ENCODE data around the gene NTNG1.

NTNG1 gene

DNA sequence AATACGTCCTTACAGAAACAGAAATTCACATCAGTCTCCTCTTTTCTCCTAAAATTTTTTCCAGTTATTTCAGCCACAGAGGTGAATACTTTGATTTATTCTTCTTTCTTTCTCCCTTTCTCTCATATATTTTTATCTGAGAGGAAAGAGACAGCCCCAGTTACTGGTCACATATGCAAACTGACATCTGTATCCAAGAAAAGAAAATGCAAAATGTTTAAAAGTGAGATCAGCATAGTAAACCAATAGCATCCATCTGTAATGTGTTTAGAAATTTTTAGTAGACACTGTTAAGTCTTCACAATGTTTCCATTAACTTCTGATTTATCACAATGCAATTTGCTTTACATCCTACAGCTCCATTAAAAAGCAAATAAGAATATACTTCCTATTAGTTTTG, 53.5 kb downstream of the NTNG1 start:
- Histone ChIP-seq H3K4me3 (replicated peaks; ENCODE audit: insufficient read depth, low read length) (no peak overlapping the region), H3K27me3 (ENCODE audit: insufficient read depth, poor library complexity, severe bottlenecking) (no peaks in the 10 kb centered on the region), H3K27ac (replicated peaks) (no peak overlapping the region)
- DNase-seq (ENCODE audit: low read depth in 1 of 2, low spot score in 1 of 2) = no peak
- TF ChIP-seq POLR2AphosphoS5 (IDR thresholded peaks at IDR 0.05; ENCODE audit: low read depth) = no peak
- no peak for TF ChIP-seq SPI1 (IDR thresholded peaks at IDR 0.05; ENCODE audit: borderline replicate concordance, low read depth)
- TF ChIP-seq, protein P1, sequence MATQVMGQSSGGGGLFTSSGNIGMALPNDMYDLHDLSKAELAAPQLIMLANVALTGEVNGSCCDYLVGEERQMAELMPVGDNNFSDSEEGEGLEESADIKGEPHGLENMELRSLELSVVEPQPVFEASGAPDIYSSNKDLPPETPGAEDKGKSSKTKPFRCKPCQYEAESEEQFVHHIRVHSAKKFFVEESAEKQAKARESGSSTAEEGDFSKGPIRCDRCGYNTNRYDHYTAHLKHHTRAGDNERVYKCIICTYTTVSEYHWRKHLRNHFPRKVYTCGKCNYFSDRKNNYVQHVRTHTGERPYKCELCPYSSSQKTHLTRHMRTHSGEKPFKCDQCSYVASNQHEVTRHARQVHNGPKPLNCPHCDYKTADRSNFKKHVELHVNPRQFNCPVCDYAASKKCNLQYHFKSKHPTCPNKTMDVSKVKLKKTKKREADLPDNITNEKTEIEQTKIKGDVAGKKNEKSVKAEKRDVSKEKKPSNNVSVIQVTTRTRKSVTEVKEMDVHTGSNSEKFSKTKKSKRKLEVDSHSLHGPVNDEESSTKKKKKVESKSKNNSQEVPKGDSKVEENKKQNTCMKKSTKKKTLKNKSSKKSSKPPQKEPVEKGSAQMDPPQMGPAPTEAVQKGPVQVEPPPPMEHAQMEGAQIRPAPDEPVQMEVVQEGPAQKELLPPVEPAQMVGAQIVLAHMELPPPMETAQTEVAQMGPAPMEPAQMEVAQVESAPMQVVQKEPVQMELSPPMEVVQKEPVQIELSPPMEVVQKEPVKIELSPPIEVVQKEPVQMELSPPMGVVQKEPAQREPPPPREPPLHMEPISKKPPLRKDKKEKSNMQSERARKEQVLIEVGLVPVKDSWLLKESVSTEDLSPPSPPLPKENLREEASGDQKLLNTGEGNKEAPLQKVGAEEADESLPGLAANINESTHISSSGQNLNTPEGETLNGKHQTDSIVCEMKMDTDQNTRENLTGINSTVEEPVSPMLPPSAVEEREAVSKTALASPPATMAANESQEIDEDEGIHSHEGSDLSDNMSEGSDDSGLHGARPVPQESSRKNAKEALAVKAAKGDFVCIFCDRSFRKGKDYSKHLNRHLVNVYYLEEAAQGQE (IDR thresholded peaks at IDR 0.05; ENCODE audit: insufficient replicate concordance, low read depth) = no peak
- TF ChIP-seq, protein P2, sequence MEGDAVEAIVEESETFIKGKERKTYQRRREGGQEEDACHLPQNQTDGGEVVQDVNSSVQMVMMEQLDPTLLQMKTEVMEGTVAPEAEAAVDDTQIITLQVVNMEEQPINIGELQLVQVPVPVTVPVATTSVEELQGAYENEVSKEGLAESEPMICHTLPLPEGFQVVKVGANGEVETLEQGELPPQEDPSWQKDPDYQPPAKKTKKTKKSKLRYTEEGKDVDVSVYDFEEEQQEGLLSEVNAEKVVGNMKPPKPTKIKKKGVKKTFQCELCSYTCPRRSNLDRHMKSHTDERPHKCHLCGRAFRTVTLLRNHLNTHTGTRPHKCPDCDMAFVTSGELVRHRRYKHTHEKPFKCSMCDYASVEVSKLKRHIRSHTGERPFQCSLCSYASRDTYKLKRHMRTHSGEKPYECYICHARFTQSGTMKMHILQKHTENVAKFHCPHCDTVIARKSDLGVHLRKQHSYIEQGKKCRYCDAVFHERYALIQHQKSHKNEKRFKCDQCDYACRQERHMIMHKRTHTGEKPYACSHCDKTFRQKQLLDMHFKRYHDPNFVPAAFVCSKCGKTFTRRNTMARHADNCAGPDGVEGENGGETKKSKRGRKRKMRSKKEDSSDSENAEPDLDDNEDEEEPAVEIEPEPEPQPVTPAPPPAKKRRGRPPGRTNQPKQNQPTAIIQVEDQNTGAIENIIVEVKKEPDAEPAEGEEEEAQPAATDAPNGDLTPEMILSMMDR (IDR thresholded peaks at IDR 0.05; ENCODE audit: insufficient read depth, low read length) = no peak
- TF ChIP-seq GABPA (IDR thresholded peaks at IDR 0.05; ENCODE audit: low read depth) = no peak

DNA sequence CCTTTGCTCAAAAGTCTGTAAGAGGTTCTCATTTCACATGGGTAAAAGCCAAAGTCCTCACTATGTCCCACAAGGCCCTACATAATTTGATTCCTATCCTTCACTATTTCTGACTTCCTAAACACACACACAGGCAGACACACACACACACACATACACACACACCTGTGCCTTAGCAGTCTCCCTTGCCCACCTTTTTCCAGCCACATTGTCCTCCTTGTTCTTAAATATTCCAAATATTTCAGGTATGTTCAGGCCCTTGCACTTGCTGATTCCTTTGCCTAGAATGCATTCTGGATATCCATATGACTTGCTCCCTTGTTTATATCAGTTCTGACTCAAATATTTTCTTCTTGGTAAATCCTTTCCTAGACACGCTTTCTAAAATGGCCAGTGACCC, 54.6 kb downstream of the NTNG1 start:
- H3K27ac ChIP-seq (replicated peaks) = no peak overlapping the region
- DNase-seq (ENCODE audit: low read depth in 1 of 2, low spot score in 1 of 2) = no peak
- H3K27me3 ChIP-seq (ENCODE audit: insufficient read depth, poor library complexity, severe bottlenecking) = no peaks in the 10 kb centered on the region
- no peak for TF ChIP-seq GABPA (IDR thresholded peaks at IDR 0.05; ENCODE audit: low read depth)
- H3K4me3 ChIP-seq (replicated peaks; ENCODE audit: insufficient read depth, low read length) = no peak overlapping the region

DNA sequence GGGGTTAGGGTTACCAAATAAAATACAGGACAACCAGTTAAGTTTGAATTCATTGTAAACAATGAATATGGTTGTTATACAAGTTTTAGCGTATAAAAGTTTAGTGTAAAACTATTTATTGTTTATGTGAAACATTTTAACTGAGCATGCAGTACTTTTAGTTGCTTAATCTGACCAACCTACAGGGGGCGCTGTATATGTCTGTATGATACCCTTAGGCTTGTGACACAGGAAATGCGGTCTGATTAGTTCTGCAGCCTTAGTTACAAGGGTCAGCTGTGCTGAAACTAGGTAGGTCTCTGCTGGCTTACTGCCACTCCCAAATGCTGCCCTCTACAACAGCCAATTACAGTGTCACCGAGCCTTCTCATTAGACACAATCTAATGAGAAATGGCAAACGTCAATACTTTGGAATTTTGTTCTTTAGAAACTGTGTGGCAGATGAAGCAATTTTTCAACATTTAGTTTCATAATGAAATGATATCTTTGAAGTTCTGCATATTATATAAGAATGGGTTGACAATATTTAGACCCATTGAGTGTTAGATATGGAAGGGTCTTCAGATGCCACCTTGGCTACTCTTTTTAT, 56.2 kb downstream of the NTNG1 start:
- H3K27ac ChIP-seq (replicated peaks) = no peak overlapping the region
- no peaks in the 10 kb centered on the region for H3K27me3 ChIP-seq (ENCODE audit: insufficient read depth, poor library complexity, severe bottlenecking)
- no peak overlapping the region for H3K4me3 ChIP-seq (replicated peaks; ENCODE audit: insufficient read depth, low read length)
- DNase-seq (ENCODE audit: low read depth in 1 of 2, low spot score in 1 of 2) = peak; percentile 28 to 48
- TF ChIP-seq SPI1 (IDR thresholded peaks at IDR 0.05; ENCODE audit: borderline replicate concordance, low read depth) = no peak
- TF ChIP-seq, protein P2 (IDR thresholded peaks at IDR 0.05; ENCODE audit: insufficient read depth, low read length) = peak; percentile 27

DNA sequence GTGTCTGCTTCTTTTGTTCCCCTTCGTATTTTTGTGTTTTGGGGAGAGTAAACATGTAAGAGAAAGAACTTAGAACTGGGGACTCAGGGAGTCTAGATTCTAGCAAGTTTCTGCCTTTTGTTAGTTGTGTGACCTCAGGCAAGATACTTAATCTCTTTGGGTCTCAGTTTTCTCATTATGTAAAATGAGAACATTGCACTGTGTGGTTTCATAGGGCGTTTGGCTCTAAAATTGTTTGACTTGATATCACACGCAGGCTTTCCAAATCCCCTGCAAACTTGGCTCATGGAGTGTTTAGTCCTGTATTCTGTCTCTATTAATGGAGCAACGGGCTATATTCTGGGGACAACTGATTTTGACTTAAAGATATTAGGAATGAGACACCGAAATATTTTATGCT, 57.7 kb downstream of the NTNG1 start:
- no peak for DNase-seq (ENCODE audit: low read depth in 1 of 2, low spot score in 1 of 2)
- Histone ChIP-seq H3K27me3 (ENCODE audit: insufficient read depth, poor library complexity, severe bottlenecking) (no peaks in the 10 kb centered on the region), H3K27ac (replicated peaks) (no peak overlapping the region), H3K4me3 (replicated peaks; ENCODE audit: insufficient read depth, low read length) (no peak overlapping the region)
- TF ChIP-seq, protein P1 (IDR thresholded peaks at IDR 0.05; ENCODE audit: insufficient replicate concordance, low read depth) = no peak
- TF ChIP-seq SPI1 (IDR thresholded peaks at IDR 0.05; ENCODE audit: borderline replicate concordance, low read depth) (no peak), POLR2AphosphoS5 (IDR thresholded peaks at IDR 0.05; ENCODE audit: low read depth) (no peak), GABPA (IDR thresholded peaks at IDR 0.05; ENCODE audit: low read depth) (no peak)
- TF ChIP-seq, protein P2 (IDR thresholded peaks at IDR 0.05; ENCODE audit: insufficient read depth, low read length) = no peak
